HT-29 (cell line): ENCODE measurements around the gene TOM1. TPM values are rescaled to one million over a fixed set of nuclear protein-coding genes. Genes with fewer than 3 reads are reported as not detected.
A peak's percentile ranks its signal among the peaks of the same experiment; 100 is the strongest.
"Not testable (repeated sequence)": the region's sequence is repeated elsewhere in the genome, so short reads cannot be mapped to it uniquely, and the experiment has no call there.

Experiments used
- DNase-seq: peaks from one replicate; pipeline ENCODE4 v3.0.0-alpha.2; 2015; ENCODE audit warnings: low spot score
- total RNA-seq: library from RNA; depleted of rRNA; stranded (reverse); fragments of >200 nt; shearing (Covaris generic); gene quantifications from 2 replicates; pipeline ENCODE4 v1.2.3, GENCODE V29; 2014

TOM1 gene
- total RNA-seq, 1 experiment from 2014 or later: 32.4 TPM

- DNase-seq: no peak
These were observed 46.3 kb downstream of the TOM1 start for GRCh38 chr22:35345808-35346505.

- no peak for DNase-seq
These were observed 47.0 kb downstream of the TOM1 start for GRCh38 chr22:35346596-35347220.

GRCh38 chr22:35347462-35347861 lies 47.8 kb downstream of the TOM1 start:
- DNase-seq: no peak

- no peak for DNase-seq
These were observed 48.4 kb downstream of the TOM1 start for GRCh38 chr22:35348026-35348590.

GRCh38 chr22:35348703-35349102 lies 49.0 kb downstream of the TOM1 start:
- DNase-seq: no peak

GRCh38 chr22:35349368-35349703 lies 49.6 kb downstream of the TOM1 start:
- DNase-seq: no peak

- DNase-seq: no peak
These were observed 50.2 kb downstream of the TOM1 start for GRCh38 chr22:35349704-35350538.

GRCh38 chr22:35350539-35351503 lies 51.1 kb downstream of the TOM1 start:
- DNase-seq: peak; percentile 80

GRCh38 chr22:35352214-35353111 lies 52.8 kb downstream of the TOM1 start:
- peak; percentile 42 for DNase-seq

GRCh38 chr22:35353318-35353717 lies 53.6 kb downstream of the TOM1 start:
- no peak for DNase-seq

- no peak for DNase-seq
These were observed 54.4 kb downstream of the TOM1 start for GRCh38 chr22:35354068-35354467.

GRCh38 chr22:35357883-35358621 lies 58.4 kb downstream of the TOM1 start:
- no peak for DNase-seq

- no peak for DNase-seq
These were observed 59.8 kb downstream of the TOM1 start for GRCh38 chr22:35359380-35360065.

- DNase-seq: no peak
These were observed 61.4 kb downstream of the TOM1 start for GRCh38 chr22:35361001-35361558.

- DNase-seq: no peak
These were observed 63.9 kb downstream of the TOM1 start for GRCh38 chr22:35363566-35364086.

- DNase-seq: not testable (repeated sequence)
These were observed 64.5 kb downstream of the TOM1 start for GRCh38 chr22:35364230-35364629.

GRCh38 chr22:35367331-35367886 lies 67.7 kb downstream of the TOM1 start:
- no peak for DNase-seq

- DNase-seq: no peak
These were observed 68.7 kb downstream of the TOM1 start for GRCh38 chr22:35368386-35368785.
